GM21360 (cell line): ENCODE results near the gene CSRNP2.
A peak's percentile ranks its signal among the peaks of the same experiment; 100 is the strongest.
"Not testable (repeated sequence)": the region's sequence is repeated elsewhere in the genome, so short reads cannot be mapped to it uniquely, and the experiment has no call there.

Source experiments
- ATAC-seq: cut with Tn5 transposase; IDR thresholded peaks from one replicate; pipeline ENCODE4 v1.9.1; 2021; ENCODE audit warnings: mild to moderate bottlenecking, moderate library complexity; ENCODE audit not compliant: unreplicated experiment

The CSRNP2 gene

DNA sequence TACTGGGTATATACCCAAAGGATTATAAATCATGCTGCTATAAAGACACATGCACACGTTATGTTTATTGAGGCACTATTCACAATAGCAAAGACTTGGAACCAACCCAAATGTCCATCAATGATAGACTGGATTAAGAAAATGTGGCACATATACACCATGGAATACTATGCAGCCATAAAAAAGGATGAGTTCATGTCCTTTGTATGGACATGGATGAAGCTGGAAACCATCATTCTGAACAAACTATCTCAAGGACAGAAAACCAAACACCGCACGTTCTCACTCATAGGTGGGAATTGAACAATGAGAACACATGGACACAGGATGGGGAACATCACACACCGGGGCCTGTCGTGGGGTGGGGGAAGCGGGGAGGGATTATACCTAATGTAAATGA is 4.5 kb downstream of the CSRNP2 start:
- ATAC-seq: not testable (repeated sequence)

- ATAC-seq: not testable (repeated sequence)
These were observed 5.0 kb downstream of the CSRNP2 start for GRCh38 chr12:51078346-51078745.

GRCh38 chr12:51077930-51078329 is 5.5 kb downstream of the CSRNP2 start:
- no peak for ATAC-seq

DNA sequence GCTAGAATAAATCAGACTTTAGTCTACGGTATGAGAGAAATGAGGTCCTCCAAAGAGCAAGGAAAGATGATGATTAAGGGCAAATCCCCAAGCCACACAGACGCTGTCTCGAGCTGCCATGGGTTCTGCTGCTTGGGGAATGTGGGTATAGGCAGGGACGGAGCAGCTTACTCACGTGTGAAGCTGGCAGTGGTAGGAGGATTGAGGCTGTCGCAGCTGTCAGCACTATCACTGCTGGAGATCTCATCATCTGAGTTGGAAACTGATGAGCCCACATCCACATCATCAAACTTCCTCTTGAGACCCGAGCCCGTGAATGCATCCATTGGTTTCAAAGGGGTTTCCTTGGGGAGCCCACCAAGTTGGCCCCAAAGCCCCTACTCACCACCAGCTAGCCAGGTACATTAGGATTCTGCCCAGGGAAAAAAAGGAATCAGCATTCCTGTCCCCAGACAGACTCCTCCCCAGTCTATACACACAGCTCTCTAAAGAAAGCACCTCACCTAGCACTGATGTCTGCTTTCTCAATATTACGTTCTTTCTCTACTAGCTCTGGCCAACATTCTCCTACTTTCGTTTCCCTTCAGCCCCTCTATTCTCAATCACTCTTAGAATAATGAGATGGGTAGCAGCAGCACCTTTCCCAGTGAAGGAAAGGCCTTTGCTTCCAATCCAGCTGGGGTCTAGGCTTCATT is 7.0 kb downstream of the CSRNP2 start:
- no peak for ATAC-seq

- no peak for ATAC-seq
These were observed 8.0 kb downstream of the CSRNP2 start for GRCh38 chr12:51075390-51075789.

- ATAC-seq: no peak
These were observed 11.7 kb downstream of the CSRNP2 start for GRCh38 chr12:51071663-51072062.

GRCh38 chr12:51070004-51070403 is 13.4 kb downstream of the CSRNP2 start:
- ATAC-seq: no peak

DNA sequence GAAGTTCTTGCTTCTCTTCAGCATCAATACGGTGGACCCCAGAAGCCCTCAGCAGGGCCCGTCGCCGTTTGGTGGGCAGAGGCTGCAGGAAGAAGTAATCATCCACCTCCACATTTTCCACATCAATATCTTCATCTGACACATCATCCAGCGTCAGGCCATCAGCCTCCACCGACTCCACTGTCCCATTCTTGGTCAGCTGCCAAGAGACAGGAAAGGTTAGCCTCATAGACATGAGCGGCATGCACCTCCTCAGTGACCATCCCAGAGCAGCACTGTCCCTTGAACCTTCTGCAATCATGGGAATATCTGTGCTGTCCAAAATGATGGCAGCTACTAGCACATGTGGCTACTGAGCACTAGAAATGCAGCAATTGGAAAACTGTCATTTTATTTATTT is 15.6 kb downstream of the CSRNP2 start:
- ATAC-seq: no peak

- ATAC-seq: no peak
These were observed 16.2 kb downstream of the CSRNP2 start for GRCh38 chr12:51067229-51067628.

GRCh38 chr12:51065530-51065929 is 17.9 kb downstream of the CSRNP2 start:
- ATAC-seq: no peak

DNA sequence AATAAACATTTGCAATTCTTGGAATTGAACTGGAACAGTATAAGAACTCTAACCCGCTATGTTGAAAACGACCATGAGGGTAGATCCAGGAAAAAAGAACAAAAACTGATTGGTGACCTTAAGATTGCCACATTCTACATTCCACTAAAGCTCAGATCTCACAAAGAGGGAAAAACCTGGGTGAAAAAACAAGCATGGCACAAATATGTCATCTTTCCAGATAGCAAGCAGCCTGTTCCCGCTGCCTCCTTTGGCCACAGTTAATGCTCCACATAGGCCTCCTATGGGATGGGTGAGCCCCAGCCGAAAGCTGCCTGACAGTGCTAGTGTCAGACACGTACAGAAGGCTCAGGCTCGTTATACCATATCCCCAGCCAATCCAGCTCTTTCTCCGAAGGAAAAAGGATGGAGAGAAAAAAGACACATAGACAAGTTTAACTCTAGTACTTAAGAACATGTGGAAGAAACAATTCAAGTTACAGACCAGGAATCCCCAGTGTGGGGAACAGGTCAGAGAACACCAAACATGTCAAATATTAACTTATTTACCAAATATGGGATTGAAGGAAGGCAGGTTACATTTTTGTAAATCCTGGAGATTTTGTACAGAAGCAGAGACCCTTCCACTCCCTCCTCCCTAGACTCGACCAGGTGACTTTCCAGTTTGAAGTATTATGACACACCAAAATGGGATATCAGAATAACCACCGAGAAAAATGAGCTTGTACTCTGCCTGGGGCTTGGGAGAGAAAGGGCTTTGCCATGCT is 20.6 kb downstream of the CSRNP2 start:
- no peak for ATAC-seq

- no peak for ATAC-seq
These were observed 24.3 kb downstream of the CSRNP2 start for GRCh38 chr12:51059086-51059485.

GRCh38 chr12:51056242-51056641 is 27.2 kb downstream of the CSRNP2 start:
- ATAC-seq: no peak

DNA sequence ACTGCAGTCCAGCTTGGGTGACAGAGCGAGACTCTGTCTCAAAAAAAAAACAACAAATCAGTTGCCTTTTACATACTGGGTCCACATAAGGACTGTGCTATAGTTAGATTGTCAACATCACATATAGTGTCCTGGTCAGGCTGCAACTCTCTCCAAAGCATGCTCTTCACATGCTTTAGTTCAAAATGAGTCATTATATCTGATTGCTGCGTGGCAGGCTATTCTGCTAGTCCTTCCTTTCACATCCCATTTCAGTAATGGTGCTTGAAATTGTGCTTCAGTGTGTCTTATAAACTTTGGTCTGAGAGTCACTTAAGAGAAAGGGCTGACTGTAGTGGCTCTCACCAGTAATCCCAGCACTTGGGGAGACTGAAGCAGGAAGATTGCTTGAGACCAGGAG is 28.3 kb downstream of the CSRNP2 start:
- ATAC-seq: no peak

- no peak for ATAC-seq
These were observed 31.6 kb downstream of the CSRNP2 start for GRCh38 chr12:51051787-51052186.

DNA sequence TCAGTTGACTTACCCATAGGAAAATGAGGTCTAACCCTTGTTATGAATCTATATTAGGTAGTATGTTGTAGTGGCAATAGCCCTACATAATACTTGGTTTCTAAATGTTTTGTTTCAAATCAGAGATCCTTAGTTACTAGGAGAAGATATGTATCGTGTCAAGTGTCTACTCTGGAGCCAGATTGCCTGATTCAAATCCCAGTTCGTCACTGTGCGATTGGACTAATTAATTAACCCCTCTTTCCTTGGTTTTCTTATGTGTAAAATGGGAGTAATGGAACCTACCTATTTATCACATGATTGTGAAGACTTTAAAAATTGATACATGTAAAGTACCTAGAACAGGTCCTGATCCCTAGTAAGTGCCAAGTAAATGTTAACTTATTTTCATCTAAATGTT is 33.9 kb downstream of the CSRNP2 start:
- no peak for ATAC-seq

DNA sequence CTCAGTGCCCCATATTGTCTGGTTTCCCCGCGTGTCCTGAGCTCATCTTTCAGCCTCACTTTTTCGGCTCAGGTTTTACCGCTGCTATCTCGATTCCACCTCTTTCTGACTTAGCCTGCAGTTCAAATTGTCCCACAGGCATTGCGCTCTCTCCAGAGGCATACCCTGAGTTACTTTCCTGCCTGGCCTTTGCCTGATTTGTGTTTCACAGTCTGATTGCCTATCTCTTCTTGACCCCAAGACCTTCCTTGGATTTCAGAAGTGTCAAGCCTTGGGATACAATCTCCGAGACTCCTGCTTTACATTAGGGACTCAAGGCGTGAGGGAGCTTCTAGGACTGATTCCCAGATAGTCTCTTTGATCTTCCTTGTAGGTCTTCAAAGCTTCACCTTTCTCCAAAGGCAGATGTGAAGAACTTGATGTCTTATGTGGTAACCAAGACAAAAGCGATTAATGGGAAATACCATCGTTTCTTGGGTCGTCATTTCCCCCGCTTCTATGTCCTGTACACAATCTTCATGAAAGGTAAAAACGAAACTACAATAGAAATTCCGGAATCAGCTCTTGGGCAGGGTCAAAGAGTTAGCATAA is 34.6 kb downstream of the CSRNP2 start:
- ATAC-seq: no peak

- peak; percentile 92 for ATAC-seq
These were observed 35.5 kb downstream of the CSRNP2 start, which contains the start of gene LETMD1 for GRCh38 chr12:51047655-51048540. Gene LETMD1 (plus strand): TSS chr12:51048327. CDS start chr12:51048357, 30 bp downstream.

DNA sequence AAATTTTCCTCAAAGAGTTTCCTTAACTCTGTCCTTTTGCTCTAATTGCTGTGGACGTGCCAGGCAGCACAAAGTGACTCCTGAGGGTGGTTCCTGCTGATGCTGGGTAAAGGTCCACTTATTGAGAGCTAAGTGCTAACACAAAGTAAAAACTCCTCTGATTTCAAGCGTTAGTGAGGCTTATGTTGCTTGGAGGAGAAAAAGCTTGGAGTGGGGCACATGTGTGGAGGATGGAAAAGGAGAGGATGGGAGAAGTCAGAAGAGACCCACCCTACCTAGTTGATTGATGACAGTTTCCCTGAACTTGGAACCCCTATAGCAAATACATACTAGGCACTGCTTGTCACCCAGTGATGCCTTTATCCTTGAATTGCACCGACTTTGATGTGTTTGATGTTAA is 47.1 kb downstream of the CSRNP2 start:
- ATAC-seq: no peak

DNA sequence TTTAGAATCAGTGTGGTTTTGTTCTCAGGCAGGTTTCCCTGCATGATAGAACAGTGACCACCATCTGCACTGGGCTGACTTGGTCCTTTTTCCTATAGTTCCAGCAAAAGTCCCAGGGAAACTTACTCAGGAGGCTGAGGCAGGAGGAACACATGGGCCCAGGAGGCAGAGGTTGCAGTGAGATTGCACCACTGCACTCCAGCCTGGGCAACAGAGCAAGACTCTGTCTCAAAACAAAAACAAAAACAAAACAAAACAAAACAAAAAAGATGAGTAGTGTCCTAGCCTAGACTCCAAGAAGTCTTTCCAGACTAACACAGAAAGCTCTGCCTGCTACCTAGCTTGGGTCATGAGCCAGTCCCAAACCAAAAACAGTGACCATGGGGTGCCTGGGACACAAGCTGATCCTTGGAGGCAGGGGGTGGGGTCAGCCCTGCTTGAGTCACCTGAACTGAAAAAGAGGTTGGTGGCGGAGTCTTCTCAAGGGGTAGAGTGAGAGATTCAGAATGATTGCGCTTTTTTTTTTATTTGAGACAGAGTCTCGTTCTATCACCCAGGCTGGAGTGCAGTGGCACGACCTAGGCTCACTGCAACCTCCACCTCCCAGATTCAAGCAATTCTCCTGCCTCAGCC is 49.8 kb downstream of the CSRNP2 start:
- no peak for ATAC-seq

- ATAC-seq: no peak
These were observed 50.3 kb downstream of the CSRNP2 start for GRCh38 chr12:51033048-51033447.
